Right lobe of liver (tissue), 6 donors: ENCODE measurements around the gene MYO1D. TPM values are rescaled to one million over a fixed set of nuclear protein-coding genes. Genes with fewer than 3 reads are reported as not detected.

Source experiments
- ATAC-seq, 4 donors: fragments of 200-7000 bp; cut with Tn5 transposase; one replicate each; pipeline ENCODE4 v1.9.1; 2020; ENCODE audit warnings: mild to moderate bottlenecking in 4 of 4, moderate library complexity in 4 of 4
- DNase-seq, 3 donors: peaks; one replicate each; pipeline ENCODE4 v3.0.0-alpha.2; 2020
- H3K27ac ChIP-seq, 3 donors: fragments of 200-600 bp; one replicate each; pipeline ENCODE4 v1.8.0; 2022
- H3K27me3 ChIP-seq, 2 donors: fragments of 200-600 bp; one replicate each; pipeline ENCODE4 v1.8.0; 2022
- H3K36me3 ChIP-seq, 4 donors: fragments of 200-600 bp; sonication (generic) in 1 of 4; one replicate each; pipeline versions ENCODE4 v1.5.1 to v1.8.0; 2017 to 2022; ENCODE audit warnings: control low read depth in 1 of 4
- H3K4me1 ChIP-seq, 4 donors: fragments of 200-600 bp; sonication (generic) in 1 of 4; one replicate each; pipeline versions ENCODE4 v1.5.1 to v1.8.0; 2017 to 2022; ENCODE audit warnings: control low read depth in 1 of 4
- H3K4me3 ChIP-seq, 3 donors: fragments of 200-600 bp; one replicate each; pipeline ENCODE4 v1.8.0; 2022
- H3K9me3 ChIP-seq, 4 donors: fragments of 200-600 bp; sonication (generic) in 1 of 4; one replicate each; pipeline versions ENCODE4 v1.5.1 to v1.8.0; 2017 to 2022; ENCODE audit warnings: control low read depth in 1 of 4
- POLR2A ChIP-seq: fragments of 450-650 bp; IDR thresholded peaks from one replicate; pipeline ENCODE4 v1.6.1; 2017; ENCODE audit warnings: antibody characterized with exemption, mild to moderate bottlenecking
- WGBS: methylation state at CpG from one replicate; pipeline ENCODE4 v1.1.6; 2018; ENCODE audit warnings: low coverage, low lambda C conversion rate; ENCODE audit not compliant: insufficient coverage; ENCODE audit errors: missing lambda C conversion rate; 5-methylcytosine and 5-hydroxymethylcytosine counted together
- intact Hi-C, 2 donors: fragments of 100-400 bp; cut with DNase I; formaldehyde crosslinking; loops; one replicate each; pipeline versions ENCODE4 v1.11.2 to v1.14.1; 2022
- small RNA-seq, 2 experiments: library from RNA; depleted of rRNA; stranded (forward); fragments of <200 nt; gene quantifications; one replicate each; pipeline ENCODE3, GENCODE V24; 2016
- total RNA-seq, 6 experiments: library from RNA; depleted of rRNA in 2 of 6; stranded (reverse); fragments of >200 nt in 2 of 6; fragmentation: NEBNext Ultra II Directional in 3 of 6; extraction: Animal tissue kit (Norgen Biotek cat#: 25700) in 3 of 6; gene quantifications; one replicate each; pipeline versions ENCODE4 v1.1.0 to v1.2.4, GENCODE V29; 2016 to 2023
- TF ChIP-seq, protein P1 (sequence below), 4 donors: fragments of 200-600 bp in 3 of 4; fragments of 450-650 bp in 1 of 4; IDR thresholded peaks; one replicate each; pipeline versions ENCODE4 v1.5.1 to v1.8.0; 2016 to 2022; ENCODE audit warnings: antibody characterized with exemption in 4 of 4, mild to moderate bottlenecking in 2 of 4
- donor health status: DM: no; HTN: yes; CAD: no.
- donor health status: DM: no; HTN: no; CAD: no.
- donor health status: DM: no; HTN: no; CAD: no.
- donor health status: DM: no; HTN: yes; CAD: no.
- donor health status: DM: no; HTN: yes; CAD: no.

MYO1D gene
- total RNA-seq, 6 experiments from 2014 or later = 17.6 to 25.7 (median 21.0) TPM

GRCh38 chr17:32444301-32445073, 432.4 kb downstream of the MYO1D start, which contains the start of gene PSMD11:
TSS of gene PSMD11 (plus strand) at chr17:32444510. CDS start at chr17:32444524, 14 bp downstream.
- peak; percentile 97 to 99 (median 98) for ATAC-seq
- peak within 1 kb of the TSS; percentile 76 to 99 (median 96) for H3K4me3 ChIP-seq

GRCh38 chr17:32443827-32444300, 433.1 kb downstream of the MYO1D start:
- 4% methylated on average over 19 of the region's 29 CpGs for WGBS
- ATAC-seq = peak in 1 of 4 donors; percentile 10

More at GRCh38 chr17:32444301-32445073, 432.4 kb downstream of the MYO1D start, which contains the start of gene PSMD11:
- peak; percentile 99 for DNase-seq
- Histone ChIP-seq H3K9me3 (no peaks in the 10 kb centered on the region), H3K27me3 (no peaks in the 10 kb centered on the region), H3K36me3 (peaks cover 0 to 27% (median 10%) of the 10 kb centered on the region in 4 donors), H3K27ac (peak within 1 kb of the TSS; percentile 56 to 85 (median 71)), H3K4me1 (peaks cover 0 to 17% (median 7%) of the 10 kb centered on the region in 4 donors)
- TF ChIP-seq, protein P1, sequence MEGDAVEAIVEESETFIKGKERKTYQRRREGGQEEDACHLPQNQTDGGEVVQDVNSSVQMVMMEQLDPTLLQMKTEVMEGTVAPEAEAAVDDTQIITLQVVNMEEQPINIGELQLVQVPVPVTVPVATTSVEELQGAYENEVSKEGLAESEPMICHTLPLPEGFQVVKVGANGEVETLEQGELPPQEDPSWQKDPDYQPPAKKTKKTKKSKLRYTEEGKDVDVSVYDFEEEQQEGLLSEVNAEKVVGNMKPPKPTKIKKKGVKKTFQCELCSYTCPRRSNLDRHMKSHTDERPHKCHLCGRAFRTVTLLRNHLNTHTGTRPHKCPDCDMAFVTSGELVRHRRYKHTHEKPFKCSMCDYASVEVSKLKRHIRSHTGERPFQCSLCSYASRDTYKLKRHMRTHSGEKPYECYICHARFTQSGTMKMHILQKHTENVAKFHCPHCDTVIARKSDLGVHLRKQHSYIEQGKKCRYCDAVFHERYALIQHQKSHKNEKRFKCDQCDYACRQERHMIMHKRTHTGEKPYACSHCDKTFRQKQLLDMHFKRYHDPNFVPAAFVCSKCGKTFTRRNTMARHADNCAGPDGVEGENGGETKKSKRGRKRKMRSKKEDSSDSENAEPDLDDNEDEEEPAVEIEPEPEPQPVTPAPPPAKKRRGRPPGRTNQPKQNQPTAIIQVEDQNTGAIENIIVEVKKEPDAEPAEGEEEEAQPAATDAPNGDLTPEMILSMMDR (IDR thresholded peaks at IDR 0.05) = peak; percentile 88 to 99 (median 97)
- peak; percentile 78 for TF ChIP-seq POLR2A
- intact Hi-C loops = no loop called here
- WGBS = 0% methylated on average over 11 of the region's 74 CpGs

More at GRCh38 chr17:32443827-32444300, 433.1 kb downstream of the MYO1D start:
- no peak for TF ChIP-seq POLR2A
- TF ChIP-seq, protein P1 (IDR thresholded peaks at IDR 0.05) = no peak
- Histone ChIP-seq H3K9me3 (no peaks in the 10 kb centered on the region), H3K4me1 (peaks cover 0 to 17% (median 7%) of the 10 kb centered on the region in 4 donors), H3K27ac (no peak overlapping the region), H3K36me3 (peaks cover 0 to 21% (median 7%) of the 10 kb centered on the region in 4 donors), H3K27me3 (no peaks in the 10 kb centered on the region), H3K4me3 (peak overlapping the region; percentile 76 to 99 (median 96))
- DNase-seq = peak in 1 of 3 donors; percentile 56
- intact Hi-C loops = no loop called here

Small RNAs within 50 kb of the gene (small RNA-seq; reads per million reads assigned to genes)
- gene RF00019 = 0 reads per million in 2 experiments

Other genes with a start within 250 kb of the MYO1D start
- gene TMEM98, start 51.0 kb upstream of the MYO1D start, total RNA-seq = 10 to 100 TPM in 4 of 6 experiments, 1 to 10 TPM in 2; 7.8 to 31.5 (median 19.2) TPM
- gene SPACA3, start 114.7 kb upstream of the MYO1D start, total RNA-seq = not detected